Gastroesophageal sphincter (tissue), 4 donors: Measurements from ENCODE around the gene WRNIP1. TPM values are rescaled to one million over a fixed set of nuclear protein-coding genes. Genes with fewer than 3 reads are reported as not detected.

Experiments
- ATAC-seq: fragments of 150-250 bp; one replicate; pipeline ENCODE4 v1.9.1; 2016; ENCODE audit warnings: mild to moderate bottlenecking, moderate library complexity
- H3K27ac ChIP-seq, 4 donors: fragments of 200-600 bp; sonication (generic) in 3 of 4; 1 replicate in 3 of 4; 2 replicates in 1 of 4; pipeline ENCODE4 v1.5.1; 2016 to 2019
- H3K27me3 ChIP-seq: fragments of 200-600 bp; sonication (generic); one replicate; pipeline ENCODE4 v1.5.1; 2019
- H3K36me3 ChIP-seq, 2 donors: fragments of 200-600 bp; sonication (generic); one replicate each; pipeline ENCODE4 v1.5.1; 2019; ENCODE audit warnings: control low read depth in 1 of 2
- H3K4me1 ChIP-seq, 3 donors: fragments of 200-600 bp; sonication (generic); 1 replicate in 2 of 3; 2 replicates in 1 of 3; pipeline ENCODE4 v1.5.1; 2016 to 2019; ENCODE audit warnings: control low read depth in 2 of 3
- H3K4me3 ChIP-seq, 2 donors: fragments of 200-600 bp; sonication (generic); one replicate each; pipeline ENCODE4 v1.5.1; 2019; ENCODE audit warnings: mild to moderate bottlenecking in 1 of 2, moderate library complexity in 1 of 2
- H3K9me3 ChIP-seq, 3 donors: fragments of 200-600 bp; sonication (generic); one replicate each; pipeline ENCODE4 v1.5.1; 2017 to 2019; ENCODE audit warnings: control low read depth in 2 of 3
- EP300 ChIP-seq: sonication (generic); formaldehyde crosslinking; IDR thresholded peaks from one replicate; pipeline ENCODE4 v1.6.1; 2017; ENCODE audit warnings: antibody characterized with exemption, mild to moderate bottlenecking
- POLR2A ChIP-seq, 2 donors: fragments of 450-650 bp; IDR thresholded peaks; one replicate each; pipeline ENCODE4 v1.6.1; 2017; ENCODE audit warnings: antibody characterized with exemption in 2 of 2, mild to moderate bottlenecking in 2 of 2, moderate library complexity in 1 of 2
- POLR2AphosphoS5 ChIP-seq: sonication (generic); formaldehyde crosslinking; IDR thresholded peaks from one replicate; pipeline ENCODE4 v1.6.1; 2017; ENCODE audit warnings: antibody characterized with exemption
- WGBS, 2 donors: methylation state at CpG; one replicate each; pipeline ENCODE4 v1.1.5; 2018; ENCODE audit warnings: low coverage in 1 of 2; 5-methylcytosine and 5-hydroxymethylcytosine counted together
- total RNA-seq, 4 donors: library from RNA; depleted of rRNA; stranded (reverse); fragments of >200 nt; gene quantifications; one replicate each; pipeline ENCODE4 v1.1.0, GENCODE V29; 2016
- TF ChIP-seq, protein P1 (sequence below), 4 experiments: fragments of 200-600 bp in 2 of 4; fragments of 450-650 bp in 2 of 4; sonication (generic) in 1 of 4; IDR thresholded peaks; one replicate each; pipeline ENCODE4 v1.5.1; 2017 to 2019; ENCODE audit warnings: antibody characterized with exemption in 4 of 4, mild to moderate bottlenecking in 2 of 4, moderate library complexity in 2 of 4

Gene WRNIP1
- 10 to 100 TPM; 48.1 to 66.1 (median 57.1) TPM for total RNA-seq

DNA sequence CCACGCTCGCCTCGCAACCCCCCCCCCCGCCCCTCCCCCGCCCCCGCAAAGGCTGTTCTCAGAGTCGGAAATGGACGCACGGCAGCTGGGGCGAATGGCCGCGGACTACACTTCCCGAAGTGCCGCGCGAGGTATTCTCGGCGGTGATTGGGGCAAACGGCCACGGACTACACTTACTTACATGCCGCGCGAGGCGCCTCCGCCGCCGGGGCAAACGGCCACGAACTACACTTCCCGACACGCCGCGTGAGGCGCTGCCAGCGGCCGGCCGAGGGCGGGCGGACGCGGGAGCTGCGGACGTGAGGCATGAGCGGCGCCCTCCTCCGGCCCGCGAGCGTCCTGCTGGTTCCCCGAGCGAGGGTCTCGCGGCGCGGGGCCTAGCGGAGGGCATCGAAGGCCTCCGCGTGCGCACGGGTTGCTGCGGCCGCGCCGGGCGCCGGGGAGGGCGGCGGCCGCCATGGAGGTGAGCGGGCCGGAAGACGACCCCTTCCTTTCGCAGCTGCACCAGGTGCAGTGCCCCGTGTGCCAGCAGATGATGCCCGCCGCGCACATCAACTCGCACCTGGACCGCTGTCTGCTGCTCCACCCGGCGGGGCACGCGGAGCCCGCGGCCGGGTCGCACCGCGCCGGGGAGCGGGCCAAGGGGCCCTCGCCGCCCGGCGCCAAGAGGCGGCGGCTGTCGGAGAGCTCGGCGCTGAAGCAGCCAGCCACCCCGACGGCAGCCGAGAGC, at the start of gene WRNIP1:
Gene WRNIP1 (plus strand): TSS at position 228 of the 730 bp plus-strand sequence. CDS start 230 bp downstream, at position 458.
- Histone ChIP-seq H3K27ac (peak within 1 kb of the TSS; percentile 87 to 99 (median 94)), H3K9me3 (no peaks in the 10 kb centered on the region), H3K4me3 (peak within 1 kb of the TSS; percentile 74 to 87), H3K36me3 (peaks cover 0 to 5% of the 10 kb centered on the region in 2 donors), H3K4me1 (peaks cover 0 to 47% (median 21%) of the 10 kb centered on the region in 3 donors), H3K27me3 (no peaks in the 10 kb centered on the region)
- no CpG with 5 or more reads among the region's 104 CpGs for WGBS, 2 donors
- peak; percentile 97 for ATAC-seq
- TF ChIP-seq POLR2AphosphoS5 (peak; percentile 71), EP300 (no peak), POLR2A (IDR thresholded peaks at IDR 0.05) (peak; percentile 68 to 76)
- TF ChIP-seq, protein P1, sequence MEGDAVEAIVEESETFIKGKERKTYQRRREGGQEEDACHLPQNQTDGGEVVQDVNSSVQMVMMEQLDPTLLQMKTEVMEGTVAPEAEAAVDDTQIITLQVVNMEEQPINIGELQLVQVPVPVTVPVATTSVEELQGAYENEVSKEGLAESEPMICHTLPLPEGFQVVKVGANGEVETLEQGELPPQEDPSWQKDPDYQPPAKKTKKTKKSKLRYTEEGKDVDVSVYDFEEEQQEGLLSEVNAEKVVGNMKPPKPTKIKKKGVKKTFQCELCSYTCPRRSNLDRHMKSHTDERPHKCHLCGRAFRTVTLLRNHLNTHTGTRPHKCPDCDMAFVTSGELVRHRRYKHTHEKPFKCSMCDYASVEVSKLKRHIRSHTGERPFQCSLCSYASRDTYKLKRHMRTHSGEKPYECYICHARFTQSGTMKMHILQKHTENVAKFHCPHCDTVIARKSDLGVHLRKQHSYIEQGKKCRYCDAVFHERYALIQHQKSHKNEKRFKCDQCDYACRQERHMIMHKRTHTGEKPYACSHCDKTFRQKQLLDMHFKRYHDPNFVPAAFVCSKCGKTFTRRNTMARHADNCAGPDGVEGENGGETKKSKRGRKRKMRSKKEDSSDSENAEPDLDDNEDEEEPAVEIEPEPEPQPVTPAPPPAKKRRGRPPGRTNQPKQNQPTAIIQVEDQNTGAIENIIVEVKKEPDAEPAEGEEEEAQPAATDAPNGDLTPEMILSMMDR (IDR thresholded peaks at IDR 0.05) = peak; percentile 64 to 88 (median 80)

DNA sequence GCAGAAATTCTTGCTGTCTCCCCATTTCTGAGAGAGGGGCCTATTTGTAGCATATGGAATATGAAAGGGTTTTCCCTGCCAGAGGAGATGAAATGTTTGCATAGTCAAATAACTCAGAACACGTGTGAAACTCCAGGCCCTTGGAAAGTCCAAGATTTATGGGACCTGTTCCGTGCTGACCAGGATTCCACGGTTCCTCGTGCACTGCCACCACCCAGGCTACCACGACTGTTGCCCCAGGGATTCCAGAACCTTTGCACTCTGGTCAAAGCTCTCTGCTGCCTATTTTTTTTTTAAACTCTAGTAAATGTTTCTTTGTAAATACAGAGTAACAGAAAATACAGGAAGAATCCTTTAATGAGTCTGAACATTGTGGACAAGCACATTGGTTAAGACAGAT, 49.5 kb upstream of the WRNIP1 start:
- TF ChIP-seq, protein P1 (IDR thresholded peaks at IDR 0.05) = no peak
- TF ChIP-seq EP300 (no peak), POLR2A (IDR thresholded peaks at IDR 0.05) (no peak), POLR2AphosphoS5 (no peak)
- Histone ChIP-seq H3K9me3 (no peaks in the 10 kb centered on the region), H3K4me3 (no peak overlapping the region), H3K27me3 (no peaks in the 10 kb centered on the region), H3K4me1 (peaks cover 0 to 13% (median 0%) of the 10 kb centered on the region in 3 donors), H3K27ac (no peak overlapping the region), H3K36me3 (no peaks in the 10 kb centered on the region)
- no peak for ATAC-seq
- WGBS, 2 donors = 32 to 76% methylated on average over 5 of the region's 5 CpGs

DNA sequence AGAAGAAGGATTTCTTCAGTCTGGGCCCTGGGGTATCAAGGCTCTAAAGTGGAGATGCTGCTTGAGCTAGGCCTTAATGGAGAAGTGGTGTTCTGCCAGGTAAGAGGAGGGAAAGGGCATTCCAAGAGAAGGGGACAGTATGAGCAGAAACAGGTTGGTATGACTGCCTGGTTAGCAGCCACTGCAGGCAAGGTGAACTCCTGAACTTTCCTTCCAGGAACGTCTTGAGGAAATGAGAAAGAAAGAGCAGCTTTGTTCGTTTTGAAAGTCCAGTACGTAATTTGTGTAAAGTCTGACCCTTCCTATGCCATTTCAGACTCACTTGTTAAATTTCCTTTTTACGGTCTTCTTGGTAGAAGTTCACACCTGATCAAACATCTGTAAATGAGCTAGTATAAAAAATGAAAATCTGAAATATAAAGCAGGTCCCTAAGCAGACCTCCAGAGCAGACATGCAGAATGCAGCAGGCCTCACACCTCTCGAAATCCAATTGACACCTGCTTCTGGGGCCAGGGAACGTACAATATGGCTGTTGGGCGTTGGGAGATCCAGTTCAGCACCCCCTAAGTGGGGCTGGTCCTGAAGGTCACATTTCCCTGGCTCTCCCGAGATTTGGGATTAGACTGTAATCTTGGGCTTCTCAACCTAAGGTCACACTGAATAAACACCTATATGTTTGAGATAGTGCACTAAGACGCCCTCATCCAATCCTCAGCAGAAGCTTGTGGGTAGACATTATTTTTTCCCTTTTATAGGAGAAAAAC, 48.1 kb upstream of the WRNIP1 start:
- Histone ChIP-seq H3K27ac (no peak overlapping the region), H3K9me3 (no peaks in the 10 kb centered on the region), H3K4me3 (no peak overlapping the region), H3K36me3 (no peaks in the 10 kb centered on the region), H3K4me1 (peaks cover 0 to 13% (median 0%) of the 10 kb centered on the region in 3 donors), H3K27me3 (no peaks in the 10 kb centered on the region)
- ATAC-seq = no peak
- 80 to 82% methylated on average over 4 to 7 of the region's 9 CpGs for WGBS, 2 donors
- TF ChIP-seq, protein P1 (IDR thresholded peaks at IDR 0.05) = no peak
- no peak for TF ChIP-seq EP300
- no peak for TF ChIP-seq POLR2A (IDR thresholded peaks at IDR 0.05)
- no peak for TF ChIP-seq POLR2AphosphoS5

DNA sequence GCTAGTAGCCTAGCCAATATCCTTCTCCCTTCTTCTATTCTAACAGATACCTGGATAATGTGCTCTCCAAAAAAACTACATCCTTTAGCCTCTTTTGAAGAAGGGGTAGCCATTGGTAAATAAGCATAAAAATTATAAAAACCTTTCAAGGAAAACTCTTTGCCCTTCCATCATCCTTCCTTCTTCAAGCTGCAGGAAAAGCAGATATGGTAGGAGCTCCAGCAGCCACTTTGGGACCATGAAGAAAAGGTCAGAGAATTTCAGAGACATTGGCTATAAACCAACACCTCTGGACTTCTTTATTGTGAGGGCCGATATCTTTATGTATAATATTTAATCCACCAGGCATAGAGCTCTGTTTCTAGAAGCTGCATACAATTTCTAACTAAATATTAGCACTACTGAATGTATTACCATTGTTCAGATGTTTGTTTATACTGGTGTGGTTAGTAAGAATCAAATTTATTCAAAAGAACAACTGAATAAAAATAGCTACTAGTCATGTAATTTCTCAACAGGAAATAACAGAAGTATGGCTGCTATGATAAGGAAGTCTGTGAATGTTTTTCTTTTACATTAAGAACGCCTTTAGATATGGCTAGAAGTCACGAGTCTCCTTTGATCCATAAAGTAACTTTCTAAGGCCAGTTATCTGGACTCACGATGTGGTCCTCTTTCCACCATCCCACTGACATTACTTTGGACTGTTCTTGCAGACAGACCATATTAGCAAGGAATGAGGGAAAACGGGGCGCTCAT, 46.7 kb upstream of the WRNIP1 start:
- Histone ChIP-seq H3K9me3 (no peaks in the 10 kb centered on the region), H3K4me1 (peaks cover 0 to 11% (median 0%) of the 10 kb centered on the region in 3 donors), H3K36me3 (no peaks in the 10 kb centered on the region), H3K27me3 (no peaks in the 10 kb centered on the region), H3K4me3 (no peak overlapping the region), H3K27ac (no peak overlapping the region)
- ATAC-seq = no peak
- TF ChIP-seq, protein P1 (IDR thresholded peaks at IDR 0.05) = no peak
- TF ChIP-seq POLR2A (IDR thresholded peaks at IDR 0.05) = no peak
- WGBS, 2 donors = 69 to 72% methylated on average over 6 of the region's 6 CpGs
